ENCODE results near the gene FAM171A2. TPM values are rescaled to one million over a fixed set of nuclear protein-coding genes. Genes with fewer than 3 reads are reported as not detected.
"Not testable (repeated sequence)": the region's sequence is repeated elsewhere in the genome, so short reads cannot be mapped to it uniquely, and the experiment has no call there.

FAM171A2 gene
- total and polyA plus RNA-seq, 4 donors: 0.08 to 1.1 (median 0.18) TPM; not detected in 1

- TF ChIP-seq, protein P1, sequence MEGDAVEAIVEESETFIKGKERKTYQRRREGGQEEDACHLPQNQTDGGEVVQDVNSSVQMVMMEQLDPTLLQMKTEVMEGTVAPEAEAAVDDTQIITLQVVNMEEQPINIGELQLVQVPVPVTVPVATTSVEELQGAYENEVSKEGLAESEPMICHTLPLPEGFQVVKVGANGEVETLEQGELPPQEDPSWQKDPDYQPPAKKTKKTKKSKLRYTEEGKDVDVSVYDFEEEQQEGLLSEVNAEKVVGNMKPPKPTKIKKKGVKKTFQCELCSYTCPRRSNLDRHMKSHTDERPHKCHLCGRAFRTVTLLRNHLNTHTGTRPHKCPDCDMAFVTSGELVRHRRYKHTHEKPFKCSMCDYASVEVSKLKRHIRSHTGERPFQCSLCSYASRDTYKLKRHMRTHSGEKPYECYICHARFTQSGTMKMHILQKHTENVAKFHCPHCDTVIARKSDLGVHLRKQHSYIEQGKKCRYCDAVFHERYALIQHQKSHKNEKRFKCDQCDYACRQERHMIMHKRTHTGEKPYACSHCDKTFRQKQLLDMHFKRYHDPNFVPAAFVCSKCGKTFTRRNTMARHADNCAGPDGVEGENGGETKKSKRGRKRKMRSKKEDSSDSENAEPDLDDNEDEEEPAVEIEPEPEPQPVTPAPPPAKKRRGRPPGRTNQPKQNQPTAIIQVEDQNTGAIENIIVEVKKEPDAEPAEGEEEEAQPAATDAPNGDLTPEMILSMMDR (IDR thresholded peaks at IDR 0.05; ENCODE audit: low read depth, low read length, missing input control): no peak
- TF ChIP-seq REST (IDR thresholded peaks at IDR 0.05): no peak
- TF ChIP-seq GABPA (IDR thresholded peaks at IDR 0.05 in 1 of 2, conservative IDR thresholded peaks at IDR 0.05 in 1 of 2): no peak
- no peak for TF ChIP-seq SP1 (IDR thresholded peaks at IDR 0.05)
- TF ChIP-seq YY1 (IDR thresholded peaks at IDR 0.05): no peak
- TF ChIP-seq, protein P2, sequence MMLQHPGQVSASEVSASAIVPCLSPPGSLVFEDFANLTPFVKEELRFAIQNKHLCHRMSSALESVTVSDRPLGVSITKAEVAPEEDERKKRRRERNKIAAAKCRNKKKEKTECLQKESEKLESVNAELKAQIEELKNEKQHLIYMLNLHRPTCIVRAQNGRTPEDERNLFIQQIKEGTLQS (IDR thresholded peaks at IDR 0.05): no peak
- TF ChIP-seq JUND (IDR thresholded peaks at IDR 0.05): no peak
- TF ChIP-seq FOXA1 (IDR thresholded peaks at IDR 0.05): no peak
- TF ChIP-seq FOXA2 (IDR thresholded peaks at IDR 0.05): no peak
- no peak for TF ChIP-seq HNF4A (conservative IDR thresholded peaks at IDR 0.05)
- no peak for TF ChIP-seq RAD21 (IDR thresholded peaks at IDR 0.05)
- no peak for TF ChIP-seq NR2F2 (IDR thresholded peaks at IDR 0.05)
- no peak for DNase-seq (ENCODE audit: low spot score)
Measured at GRCh38 chr17:44367231-44367979, 3.8 kb upstream of the FAM171A2 start.

GRCh38 chr17:44365051-44365450, 1.4 kb upstream of the FAM171A2 start:
- not testable (repeated sequence) for H3K4me3 ChIP-seq (ENCODE audit: low read depth in 1 of 3, low read length in 3 of 3); H3K27me3 ChIP-seq (ENCODE audit: control insufficient read depth in 4 of 4, insufficient read depth in 4 of 4, low read length in 3 of 4); H3K36me3 ChIP-seq (ENCODE audit: control insufficient read depth in 4 of 4, insufficient read depth in 3 of 4, low read depth in 1 of 4, low read length in 3 of 4); H3K9me3 ChIP-seq (ENCODE audit: control insufficient read depth in 4 of 4, low read length in 3 of 4); H3K9ac ChIP-seq (ENCODE audit: low read depth in 1 of 2, low read length in 2 of 2); DNase-seq (ENCODE audit: low spot score); H3K27ac ChIP-seq (ENCODE audit: low read depth in 1 of 2, low read length in 2 of 2)
- peaks cover 6 to 12% (median 8%) of the 10 kb centered on the region in 4 donors for H3K4me1 ChIP-seq (ENCODE audit: control insufficient read depth in 4 of 4, insufficient read depth in 4 of 4, low read length in 3 of 4)
- 88% methylated on average over 5 of the region's 5 CpGs for WGBS

More at GRCh38 chr17:44367231-44367979, 3.8 kb upstream of the FAM171A2 start:
- 72% methylated on average over 7 of the region's 7 CpGs for WGBS
- no peaks in the 10 kb centered on the region for H3K9me3 ChIP-seq (ENCODE audit: control insufficient read depth in 4 of 4, low read length in 3 of 4)
- H3K27ac ChIP-seq (ENCODE audit: low read depth in 1 of 2, low read length in 2 of 2): no peak overlapping the region
- no peak overlapping the region for H3K9ac ChIP-seq (ENCODE audit: low read depth in 1 of 2, low read length in 2 of 2)
- H3K36me3 ChIP-seq (ENCODE audit: control insufficient read depth in 4 of 4, insufficient read depth in 3 of 4, low read depth in 1 of 4, low read length in 3 of 4): no peaks in the 10 kb centered on the region
- H3K4me1 ChIP-seq (ENCODE audit: control insufficient read depth in 4 of 4, insufficient read depth in 4 of 4, low read length in 3 of 4): peaks cover 6 to 12% (median 7%) of the 10 kb centered on the region in 4 donors
- no peaks in the 10 kb centered on the region for H3K27me3 ChIP-seq (ENCODE audit: control insufficient read depth in 4 of 4, insufficient read depth in 4 of 4, low read length in 3 of 4)
- no peak overlapping the region for H3K4me3 ChIP-seq (ENCODE audit: low read depth in 1 of 3, low read length in 3 of 3)
